SK-N-SH treated with all-trans-retinoic acid at 6 μM for 48 hours (cell line): ENCODE measurements around the gene TMBIM1.

ENCODE experiments used
- ARNTL ChIP-seq: fragments of 450-650 bp; formaldehyde crosslinking; IDR thresholded peaks from 2 replicates; pipeline ENCODE4 v1.5.0; 2020; ENCODE audit warnings: low read depth, mild to moderate bottlenecking, moderate library complexity, borderline replicate concordance
- CREB5 ChIP-seq: fragments of 250-450 bp; sonication (Bioruptor Pico); IDR thresholded peaks from 2 replicates; pipeline ENCODE4 v1.5.1; 2020; ENCODE audit warnings: low read depth, mild to moderate bottlenecking, moderate library complexity
- OSR1 ChIP-seq: fragments of 250-450 bp; sonication (Bioruptor Pico); IDR thresholded peaks from 2 replicates; pipeline ENCODE4 v1.8.0; 2022; ENCODE audit warnings: moderate library complexity, mild to moderate bottlenecking, inconsistent platforms
- PATZ1 ChIP-seq: fragments of 250-450 bp; sonication (Bioruptor Pico); IDR thresholded peaks from 2 replicates; pipeline ENCODE4 v1.8.0; 2020; ENCODE audit warnings: mild to moderate bottlenecking, moderate library complexity, borderline replicate concordance
- PPARA ChIP-seq: fragments of 250-450 bp; sonication (Bioruptor Pico); IDR thresholded peaks from 2 replicates; pipeline ENCODE4 v1.5.0; 2020; ENCODE audit warnings: mild to moderate bottlenecking, borderline replicate concordance
- RARB ChIP-seq: fragments of 250-450 bp; sonication (Bioruptor Pico); IDR thresholded peaks from 2 replicates; pipeline ENCODE4 v1.8.0; 2021; ENCODE audit warnings: mild to moderate bottlenecking, moderate library complexity
- TSHZ2 ChIP-seq: fragments of 250-450 bp; sonication (Bioruptor Pico); IDR thresholded peaks from 2 replicates; pipeline ENCODE4 v1.5.0; 2020; ENCODE audit warnings: mild to moderate bottlenecking, moderate library complexity
- ZC3H10 ChIP-seq: fragments of 250-450 bp; sonication (Bioruptor Pico); IDR thresholded peaks from 2 replicates; pipeline ENCODE4 v1.5.1; 2021; ENCODE audit warnings: mild to moderate bottlenecking, moderate library complexity
- ZFP3 ChIP-seq: fragments of 250-450 bp; sonication (Bioruptor Pico); IDR thresholded peaks from 2 replicates; pipeline ENCODE4 v1.5.0; 2020; ENCODE audit warnings: mild to moderate bottlenecking, moderate library complexity
- ZNF8 ChIP-seq: fragments of 450-650 bp; formaldehyde crosslinking; IDR thresholded peaks from 2 replicates; pipeline ENCODE4 v1.5.0; 2020; ENCODE audit warnings: mild to moderate bottlenecking, moderate library complexity

DNA sequence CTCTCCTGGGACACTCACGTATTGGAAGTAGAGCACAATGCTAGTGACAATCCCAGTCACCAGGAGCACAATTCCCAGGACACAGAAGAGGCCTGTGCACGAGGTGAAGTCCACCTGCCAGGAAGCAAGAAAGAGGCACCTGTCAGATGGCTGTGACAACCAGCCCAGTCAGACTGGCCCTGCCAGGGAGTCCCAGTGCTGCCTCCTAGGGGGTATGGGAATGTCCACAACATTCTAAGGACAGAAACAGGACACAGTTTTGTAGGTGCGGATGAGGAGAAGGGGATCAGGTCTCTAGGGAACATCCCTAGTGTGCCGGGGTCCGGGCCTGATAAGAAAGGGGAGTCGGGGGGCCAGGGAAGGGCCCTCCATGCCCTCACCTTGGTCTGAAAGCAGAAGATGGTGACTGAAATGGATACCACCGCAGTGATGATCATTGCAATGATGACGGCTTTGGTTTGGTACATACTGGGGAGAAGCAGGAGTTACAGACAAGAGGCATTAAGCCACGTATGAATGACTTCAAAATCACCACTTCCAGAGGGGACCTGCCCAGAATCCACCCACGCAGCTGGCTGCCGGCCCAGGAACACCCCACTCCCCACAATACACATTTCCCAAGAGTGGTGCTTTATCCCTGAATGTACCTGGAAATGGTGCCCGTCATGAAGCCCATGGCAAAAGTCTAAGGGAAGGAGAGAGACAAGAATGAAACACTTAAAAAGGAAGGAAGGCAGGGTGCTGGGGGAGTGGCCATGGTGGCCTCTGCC is 15.1 kb downstream of the TMBIM1 start:
- TF ChIP-seq CREB5 (CRISPR knock-in tag) (no peak), ARNTL (CRISPR knock-in tag) (no peak), PPARA (CRISPR knock-in tag) (no peak), ZC3H10 (CRISPR knock-in tag) (no peak), PATZ1 (CRISPR knock-in tag) (no peak), RARB (CRISPR knock-in tag) (no peak), TSHZ2 (CRISPR knock-in tag) (no peak), ZNF8 (CRISPR knock-in tag) (no peak), ZFP3 (no peak), OSR1 (no peak)
